GM23338 (cell line): ENCODE measurements around the gene ALDH16A1. TPM values are rescaled to one million over a fixed set of nuclear protein-coding genes. Genes with fewer than 3 reads are reported as not detected.

ENCODE experiments used
- ATAC-seq: fragments of 200-7000 bp; cut with Tn5 transposase; 3 replicates; pipeline ENCODE4 v1.9.1; 2020
- DNase-seq: peaks from one replicate; pipeline ENCODE4 v3.0.0-alpha.2; 2015; ENCODE audit warnings: low spot score
- H2AFZ ChIP-seq: fragments of 200-600 bp; sonication (generic); 2 replicates; pipeline ENCODE4 v1.8.0; 2016; ENCODE audit warnings: antibody characterized with exemption, mild to moderate bottlenecking, moderate library complexity
- H3F3A ChIP-seq: fragments of 200-600 bp; sonication (generic); replicated peaks from 2 replicates; pipeline ENCODE4 v1.8.0; 2017; ENCODE audit warnings: antibody characterized with exemption, mixed run types, low read depth
- H3K27ac ChIP-seq: fragments of 200-600 bp; sonication (generic); 2 replicates; pipeline ENCODE4 v1.6.1; 2016; ENCODE audit warnings: low read depth
- H3K27me3 ChIP-seq: fragments of 200-600 bp; sonication (generic); 2 replicates; pipeline ENCODE4 v1.8.0; 2016; ENCODE audit warnings: mild to moderate bottlenecking, mixed run types, moderate library complexity; ENCODE audit not compliant: insufficient read depth
- H3K36me3 ChIP-seq: fragments of 200-600 bp; sonication (generic); 2 replicates; pipeline ENCODE4 v1.8.0; 2016; ENCODE audit warnings: mild to moderate bottlenecking; ENCODE audit not compliant: insufficient read depth
- H3K4me1 ChIP-seq: fragments of 200-600 bp; sonication (generic); 2 replicates; pipeline ENCODE4 v1.8.0; 2016; ENCODE audit warnings: mild to moderate bottlenecking, moderate library complexity; ENCODE audit not compliant: insufficient read depth
- H3K4me2 ChIP-seq: fragments of 200-600 bp; sonication (generic); 2 replicates; pipeline ENCODE4 v1.7.1; 2017; ENCODE audit warnings: mixed run types
- H3K4me3 ChIP-seq: fragments of 200-600 bp; sonication (generic); 2 replicates; pipeline ENCODE4 v1.6.1; 2016; ENCODE audit warnings: mixed run types
- H3K79me2 ChIP-seq: fragments of 200-600 bp; sonication (generic); replicated peaks from 2 replicates; pipeline ENCODE4 v1.8.0; 2017; ENCODE audit warnings: mild to moderate bottlenecking; ENCODE audit not compliant: insufficient read depth
- H3K9me2 ChIP-seq: fragments of 200-600 bp; sonication (generic); 2 replicates; pipeline ENCODE4 v1.8.0; 2017; ENCODE audit not compliant: insufficient read depth
- H4K20me1 ChIP-seq: fragments of 200-600 bp; sonication (generic); replicated peaks from 2 replicates; pipeline ENCODE4 v1.8.0; 2017; ENCODE audit warnings: mild to moderate bottlenecking; ENCODE audit not compliant: insufficient read depth
- H3K27ac Mint-ChIP-seq: 2 replicates; pipeline ENCODE4 v1.8.0; 2020; ENCODE audit warnings: inconsistent platforms, mild to moderate bottlenecking, moderate library complexity, mixed read lengths
- H3K27me3 Mint-ChIP-seq: 3 replicates; pipeline ENCODE4 v1.8.0; 2022; ENCODE audit warnings: low read depth, mild to moderate bottlenecking, moderate library complexity, mixed read lengths, inconsistent platforms; ENCODE audit not compliant: insufficient read depth, poor library complexity
- H3K36me3 Mint-ChIP-seq: 3 replicates; pipeline ENCODE4 v1.8.0; 2021; ENCODE audit warnings: low read depth, mild to moderate bottlenecking, inconsistent platforms, moderate library complexity, mixed read lengths
- H3K4me1 Mint-ChIP-seq: 3 replicates; pipeline ENCODE4 v1.8.0; 2020; ENCODE audit warnings: mild to moderate bottlenecking, inconsistent platforms, mixed read lengths
- H3K4me3 Mint-ChIP-seq: 3 replicates; pipeline ENCODE4 v1.8.0; 2021; ENCODE audit warnings: moderate library complexity, mild to moderate bottlenecking, inconsistent platforms, mixed read lengths
- H3K9me3 Mint-ChIP-seq: 3 replicates; pipeline ENCODE4 v1.8.0; 2020; ENCODE audit warnings: moderate library complexity, mild to moderate bottlenecking, inconsistent platforms, mixed read lengths
- CREB1 ChIP-seq: fragments of 250-450 bp; sonication (Bioruptor Pico); IDR thresholded peaks from 2 replicates; pipeline ENCODE4 v1.5.0; 2020; ENCODE audit warnings: low read depth, mild to moderate bottlenecking, moderate library complexity
- CTCF ChIP-seq, 2 experiments: fragments of 200-600 bp in 1 of 2; sonication (generic) in 1 of 2; conservative IDR thresholded peaks; 2 replicates each; pipeline versions ENCODE4 v1.5.1 to v1.6.1; 2016 to 2017; ENCODE audit warnings: antibody characterized with exemption in 2 of 2, low read depth in 2 of 2, mild to moderate bottlenecking in 2 of 2, moderate library complexity in 1 of 2
- ETS1 ChIP-seq: IDR thresholded peaks from 2 replicates; pipeline ENCODE4 v1.6.1; 2016; ENCODE audit warnings: antibody characterized with exemption
- EZH2 ChIP-seq: fragments of 200-600 bp; sonication (generic); IDR thresholded peaks from one replicate; pipeline ENCODE4 v1.8.0; 2017; ENCODE audit warnings: antibody characterized with exemption, mild to moderate bottlenecking, low read depth; ENCODE audit not compliant: unreplicated experiment
- EZH2phosphoT487 ChIP-seq: fragments of 200-600 bp; sonication (generic); IDR thresholded peaks from one replicate; pipeline ENCODE4 v1.8.1; 2018; ENCODE audit warnings: antibody characterized with exemption; ENCODE audit not compliant: unreplicated experiment
- JUNB ChIP-seq: IDR thresholded peaks from one replicate; pipeline ENCODE4 v1.6.1; 2016; ENCODE audit warnings: antibody characterized with exemption; ENCODE audit not compliant: unreplicated experiment
- NANOG ChIP-seq: IDR thresholded peaks from 2 replicates; pipeline ENCODE4 v1.6.1; 2016; ENCODE audit warnings: antibody characterized with exemption, borderline replicate concordance
- POLR2AphosphoS5 ChIP-seq: IDR thresholded peaks from 2 replicates; pipeline ENCODE4 v1.6.1; 2016; ENCODE audit warnings: antibody characterized with exemption, low read depth
- REST ChIP-seq: IDR thresholded peaks from one replicate; pipeline ENCODE4 v1.6.1; 2018; ENCODE audit warnings: antibody characterized with exemption; ENCODE audit not compliant: unreplicated experiment
- STAT1 ChIP-seq: IDR thresholded peaks from one replicate; pipeline ENCODE4 v1.6.1; 2016; ENCODE audit warnings: antibody characterized with exemption; ENCODE audit not compliant: unreplicated experiment
- ZNF114 ChIP-seq: fragments of 250-450 bp; sonication (Bioruptor Pico); IDR thresholded peaks from 2 replicates; pipeline ENCODE4 v1.5.0; 2020; ENCODE audit warnings: mild to moderate bottlenecking, moderate library complexity
- ZNF331 ChIP-seq: fragments of 250-450 bp; sonication (Bioruptor Pico); IDR thresholded peaks from 2 replicates; pipeline ENCODE4 v1.5.0; 2020; ENCODE audit warnings: low read depth, mild to moderate bottlenecking, moderate library complexity
- ZNF462 ChIP-seq: fragments of 250-450 bp; sonication (Bioruptor Pico); IDR thresholded peaks from 2 replicates; pipeline ENCODE4 v1.5.0; 2020; ENCODE audit warnings: mild to moderate bottlenecking, moderate library complexity
- polyA plus RNA-seq: library from polyadenylated mRNA; unstranded; fragments of >200 nt; fragmentation: Nextera tagmentation; extraction: Ambion mirVana; gene quantifications from 2 replicates; pipeline ENCODE4 v1.2.1, GENCODE V29; 2016
- total RNA-seq: library from RNA; depleted of rRNA; stranded (reverse); fragments of >200 nt; shearing (Covaris generic); gene quantifications from 2 replicates; pipeline ENCODE4 v1.2.3, GENCODE V29; 2014

Gene ALDH16A1
- total and polyA plus RNA-seq, 2 experiments from 2014 or later = 16.8 to 57.3 TPM

GRCh38 chr19:49437231-49437630 is 15.8 kb upstream of the ALDH16A1 start (continued):
- TF ChIP-seq POLR2AphosphoS5 (no peak), JUNB (no peak), CREB1 (CRISPR knock-in tag) (no peak), ETS1 (no peak)

- TF ChIP-seq POLR2AphosphoS5 = no peak
- no peak for TF ChIP-seq ZNF114 (CRISPR knock-in tag)
- no peak for TF ChIP-seq ZNF331 (CRISPR knock-in tag)
- no peak for TF ChIP-seq ZNF462 (CRISPR knock-in tag)
- TF ChIP-seq STAT1 = no peak
- TF ChIP-seq CTCF (conservative IDR thresholded peaks at IDR 0.05; ENCODE audit: low read depth in 2 of 2) = no peak
- TF ChIP-seq NANOG = no peak
- TF ChIP-seq REST = no peak
- TF ChIP-seq EZH2 = no peak
- TF ChIP-seq CREB1 (CRISPR knock-in tag) = no peak
- no peak for TF ChIP-seq EZH2phosphoT487
- H3K9me2 ChIP-seq = no peaks in the 10 kb centered on the region
- ATAC-seq = no peak
- H3K4me2 ChIP-seq = no peak overlapping the region
- no peaks in the 10 kb centered on the region for H3K79me2 ChIP-seq
- H3K36me3 ChIP-seq = no peaks in the 10 kb centered on the region
- H3K4me1 ChIP-seq = peaks cover 27% of the 10 kb centered on the region
- peaks cover 41% of the 10 kb centered on the region for H3K4me1 Mint-ChIP-seq
- H3K36me3 Mint-ChIP-seq = no peaks in the 10 kb centered on the region; the same call in 2 of the 3 replicates
- no peak overlapping the region for H3K4me3 ChIP-seq
- H3F3A ChIP-seq = peaks cover 27% of the 10 kb centered on the region
- H3K9me3 Mint-ChIP-seq = peaks cover 5% of the 10 kb centered on the region
- no peak for DNase-seq
- H2AFZ ChIP-seq = no peak overlapping the region
- no peak overlapping the region for H3K27ac Mint-ChIP-seq
- peaks cover 71% of the 10 kb centered on the region for H3K27me3 ChIP-seq
- H3K27ac ChIP-seq = no peak overlapping the region
- no peak overlapping the region; the same call in 2 of the 3 replicates for H3K4me3 Mint-ChIP-seq
- H4K20me1 ChIP-seq = no peaks in the 10 kb centered on the region
- peaks cover 83% of the 10 kb centered on the region for H3K27me3 Mint-ChIP-seq
Measured at GRCh38 chr19:49438261-49438660, 14.8 kb upstream of the ALDH16A1 start.
